Activated CD8-positive, alpha-beta memory T cell treated with anti-CD3 and anti-CD28 coated beads, Interleukin-2, amount 10 ng/mL, durations not matched to agents 7 days and 5 days (primary cell): ENCODE measurements around the gene SLC25A3. TPM values are rescaled to one million over a fixed set of nuclear protein-coding genes. Genes with fewer than 3 reads are reported as not detected.
A peak's percentile ranks its signal among the peaks of the same experiment; 100 is the strongest.
"Not testable (repeated sequence)": the region's sequence is repeated elsewhere in the genome, so short reads cannot be mapped to it uniquely, and the experiment has no call there.

Source experiments
- ATAC-seq: fragments of 150-1000 bp; cut with Tn5 transposase; one replicate; pipeline ENCODE4 v1.10.0; 2021; ENCODE audit warnings: moderate library complexity
- CTCF ChIA-PET: fragments of 350-600 bp; sonication (Branson Sonifier 250); formaldehyde crosslinking; loops from one replicate; lab custom pipeline; 2021; ENCODE audit warnings: antibody characterized with exemption; lab: Charles Lee
- DNase-seq: peaks from one replicate; pipeline ENCODE4 v3.0.0-alpha.2; 2020
- H3K27ac Mint-ChIP-seq: one replicate; pipeline ENCODE4 v1.8.0; 2021; ENCODE audit warnings: mild to moderate bottlenecking, mixed read lengths
- H3K27me3 Mint-ChIP-seq: one replicate; pipeline ENCODE4 v1.8.0; 2021; ENCODE audit warnings: mixed read lengths
- H3K36me3 Mint-ChIP-seq: one replicate; pipeline ENCODE4 v1.8.0; 2021; ENCODE audit warnings: mild to moderate bottlenecking, mixed read lengths
- H3K4me1 Mint-ChIP-seq: one replicate; pipeline ENCODE4 v1.8.0; 2021; ENCODE audit warnings: mixed read lengths
- H3K4me3 Mint-ChIP-seq: one replicate; pipeline ENCODE4 v1.8.0; 2021; ENCODE audit warnings: mild to moderate bottlenecking, moderate library complexity, mixed read lengths
- H3K9me3 Mint-ChIP-seq: one replicate; pipeline ENCODE4 v1.8.0; 2022; ENCODE audit warnings: low read depth, mixed read lengths
- total RNA-seq, 2 experiments: library from RNA; stranded (reverse); gene quantifications; one replicate each; pipeline ENCODE4 v1.2.3, GENCODE V29; 2021

Gene SLC25A3
- total RNA-seq, 2 experiments from 2014 or later: 360 to 485 TPM

DNA sequence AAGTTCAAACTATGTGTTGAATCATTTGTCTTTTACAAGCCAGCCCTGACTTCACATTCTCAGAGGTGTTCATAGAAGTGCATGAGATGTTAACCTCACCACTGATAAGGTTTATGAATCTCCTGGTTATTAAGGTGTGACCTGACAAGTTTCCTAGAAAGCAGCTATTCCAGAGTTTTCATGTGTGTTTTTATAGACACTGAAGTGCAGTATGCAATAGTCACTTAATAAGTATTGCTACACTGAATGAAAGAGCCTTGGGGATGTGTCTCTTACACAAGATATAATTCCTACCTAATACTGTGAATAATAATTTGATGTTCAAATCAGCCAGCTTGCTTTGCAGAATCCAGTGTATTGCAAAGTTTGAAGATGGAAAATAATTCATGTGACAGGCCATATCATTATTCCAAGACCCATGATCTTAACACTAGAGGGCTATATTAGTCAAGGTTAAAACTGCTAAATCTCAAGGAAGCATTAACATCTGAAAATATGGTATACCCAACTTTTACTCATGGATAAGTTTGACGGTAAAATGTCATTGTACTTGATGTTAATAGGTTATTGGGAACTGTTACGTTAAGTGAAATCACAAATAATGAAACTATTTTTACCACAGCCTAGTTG lies 13.0 kb downstream of the SLC25A3 start:
- Mint-ChIP-seq H3K27me3 (no peaks in the 10 kb centered on the region), H3K9me3 (no peaks in the 10 kb centered on the region), H3K27ac (no peak overlapping the region), H3K4me1 (peaks cover 5% of the 10 kb centered on the region), H3K36me3 (peaks cover 19% of the 10 kb centered on the region), H3K4me3 (no peak overlapping the region)
- CTCF ChIA-PET: interaction anchor here (0.6 to 1.3 kb wide), 6 partner anchors 10 to 61 kb away, joined by 3 to 6 read pairs (median 3); partner anchors contain the start of gene SLC25A3
- no peak for DNase-seq
- ATAC-seq: peak; percentile 20

- no peak for DNase-seq
- H3K27ac Mint-ChIP-seq: no peak overlapping the region
- H3K27me3 Mint-ChIP-seq: no peaks in the 10 kb centered on the region
- H3K36me3 Mint-ChIP-seq: peaks cover 5% of the 10 kb centered on the region
- no peak overlapping the region for H3K4me3 Mint-ChIP-seq
- no peak for ATAC-seq
- no peaks in the 10 kb centered on the region for H3K9me3 Mint-ChIP-seq
- CTCF ChIA-PET: interaction anchor here (1.0 to 1.1 kb wide), 2 partner anchors 20 to 43 kb away, joined by 3 read pairs; no protein-coding TSS in a partner anchor
- peaks cover 9% of the 10 kb centered on the region for H3K4me1 Mint-ChIP-seq
These were observed 17.1 kb downstream of the SLC25A3 start for GRCh38 chr12:98610596-98610995.

- peak; percentile 39 for ATAC-seq
- no peaks in the 10 kb centered on the region for H3K27me3 Mint-ChIP-seq
- H3K27ac Mint-ChIP-seq: peak overlapping the region; percentile 79
- no peaks in the 10 kb centered on the region for H3K9me3 Mint-ChIP-seq
- H3K4me3 Mint-ChIP-seq: no peak overlapping the region
- CTCF ChIA-PET: no interaction called here
- no peak for DNase-seq
- peaks cover 3% of the 10 kb centered on the region for H3K4me1 Mint-ChIP-seq
- peaks cover 8% of the 10 kb centered on the region for H3K36me3 Mint-ChIP-seq
These were observed 19.3 kb downstream of the SLC25A3 start for GRCh38 chr12:98612696-98613334.

- CTCF ChIA-PET: interaction anchor here (1.0 kb wide), 1 partner anchor 22 kb away, joined by 3 read pairs; no protein-coding TSS in a partner anchor
These were observed 25.5 kb downstream of the SLC25A3 start for GRCh38 chr12:98618952-98619351.

DNA sequence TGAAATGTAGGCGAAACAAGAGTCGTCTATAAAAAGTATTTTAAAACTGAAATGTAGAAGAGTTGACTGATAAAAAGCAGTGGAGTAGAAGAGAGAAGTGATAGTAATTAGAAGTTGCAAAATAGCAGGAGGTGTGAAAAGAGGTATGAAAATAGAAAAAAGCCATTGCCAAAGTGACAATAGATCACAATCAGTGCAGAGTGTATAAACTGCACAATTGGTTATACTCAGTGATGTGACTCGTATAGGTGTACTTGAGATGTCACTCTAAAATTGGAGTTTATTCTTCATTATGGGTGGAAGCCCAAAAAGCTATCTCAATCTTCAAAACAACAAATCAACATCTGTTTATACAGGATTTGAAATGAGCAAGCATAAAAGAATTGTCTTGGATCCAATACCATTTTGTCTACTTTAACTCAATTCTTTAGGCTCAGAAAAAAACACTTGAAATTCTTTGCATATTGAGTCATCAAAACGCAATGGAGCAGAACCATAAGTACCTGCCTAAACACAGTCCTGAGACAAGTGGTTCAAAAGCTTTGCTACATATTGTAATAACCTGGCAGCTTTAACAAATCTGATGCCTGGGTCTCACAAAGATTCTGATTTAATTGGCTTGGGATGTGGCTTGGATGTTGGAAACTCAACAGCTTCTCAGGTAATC lies 42.3 kb downstream of the SLC25A3 start:
- Mint-ChIP-seq H3K27me3 (no peaks in the 10 kb centered on the region), H3K27ac (no peak overlapping the region)
- CTCF ChIA-PET: no interaction called here

More at GRCh38 chr12:98618952-98619351, 25.5 kb downstream of the SLC25A3 start:
- Mint-ChIP-seq H3K4me1 (no peaks in the 10 kb centered on the region), H3K36me3 (peaks cover 4% of the 10 kb centered on the region), H3K27me3 (no peaks in the 10 kb centered on the region), H3K4me3 (no peak overlapping the region), H3K27ac (no peak overlapping the region), H3K9me3 (no peaks in the 10 kb centered on the region)
- no peak for ATAC-seq
- DNase-seq: no peak

GRCh38 chr12:98637068-98637467 lies 43.6 kb downstream of the SLC25A3 start:
- H3K4me1 Mint-ChIP-seq: peaks cover 28% of the 10 kb centered on the region
- CTCF ChIA-PET: no interaction called here
- DNase-seq (no peak), ATAC-seq (no peak)
- H3K27ac Mint-ChIP-seq: no peak overlapping the region
- no peak overlapping the region for H3K4me3 Mint-ChIP-seq
- peaks cover 31% of the 10 kb centered on the region for H3K36me3 Mint-ChIP-seq
- H3K9me3 Mint-ChIP-seq: no peaks in the 10 kb centered on the region
- no peaks in the 10 kb centered on the region for H3K27me3 Mint-ChIP-seq

More for the DNA sequence above, 42.3 kb downstream of the SLC25A3 start:
- Mint-ChIP-seq H3K4me3 (no peak overlapping the region), H3K4me1 (peaks cover 19% of the 10 kb centered on the region), H3K9me3 (no peaks in the 10 kb centered on the region), H3K36me3 (peaks cover 23% of the 10 kb centered on the region)
- no peak for DNase-seq
- ATAC-seq: no peak

DNA sequence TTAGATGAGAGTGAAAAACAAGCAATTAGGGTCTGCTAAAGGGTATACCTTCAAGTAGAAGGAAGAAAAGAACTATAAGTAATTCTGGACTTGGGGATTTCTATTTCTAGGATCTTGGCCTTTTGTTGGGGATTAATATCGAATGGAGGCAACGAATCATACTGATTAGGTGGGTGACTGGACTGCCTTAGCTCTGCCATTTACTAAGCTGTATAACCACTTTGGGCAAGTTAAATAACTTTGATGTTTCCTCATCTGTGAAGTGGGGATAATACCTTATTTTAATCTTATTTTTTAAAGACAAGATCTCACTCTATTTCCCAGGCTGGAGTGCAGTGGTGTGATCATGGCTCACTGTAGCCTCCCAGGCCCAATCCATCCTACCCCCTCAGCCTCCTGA lies 44.5 kb downstream of the SLC25A3 start:
- CTCF ChIA-PET: interaction anchor here (1.2 kb wide), 1 partner anchor 71 kb away, joined by 6 read pairs; no protein-coding TSS in a partner anchor
- Mint-ChIP-seq H3K9me3 (no peaks in the 10 kb centered on the region), H3K27me3 (no peaks in the 10 kb centered on the region), H3K4me1 (peaks cover 35% of the 10 kb centered on the region), H3K27ac (no peak overlapping the region), H3K36me3 (peaks cover 28% of the 10 kb centered on the region), H3K4me3 (no peak overlapping the region)
- no peak for DNase-seq
- ATAC-seq: no peak

DNA sequence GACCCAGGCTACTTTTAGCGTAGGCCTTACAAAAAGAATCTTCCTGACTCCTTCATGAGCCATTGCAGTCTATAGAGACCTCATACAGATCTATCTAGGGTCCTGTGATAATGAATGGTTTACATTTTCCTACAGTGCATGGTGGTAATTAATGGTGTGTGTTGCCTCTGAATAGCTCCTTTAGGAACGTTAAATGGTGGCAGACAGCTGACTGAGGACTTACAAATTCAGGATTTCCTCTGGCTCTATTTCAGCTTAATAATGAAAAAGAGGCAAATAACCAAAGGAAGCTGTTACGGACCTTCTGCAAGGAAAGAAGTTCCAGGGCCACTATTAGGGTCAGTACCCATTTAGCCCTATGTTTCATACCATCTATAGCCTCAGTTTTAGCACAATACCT lies 46.0 kb downstream of the SLC25A3 start:
- CTCF ChIA-PET: interaction anchor here (1.7 kb wide), 1 partner anchor 72 kb away, joined by 4 read pairs; no protein-coding TSS in a partner anchor
- peaks cover 40% of the 10 kb centered on the region for H3K4me1 Mint-ChIP-seq

GRCh38 chr12:98642801-98643200 lies 49.3 kb downstream of the SLC25A3 start:
- Mint-ChIP-seq H3K4me1 (peaks cover 35% of the 10 kb centered on the region), H3K4me3 (peak overlapping the region; percentile 92), H3K36me3 (peaks cover 17% of the 10 kb centered on the region), H3K27ac (peak overlapping the region; percentile 57)
- DNase-seq, ATAC-seq, H3K9me3 Mint-ChIP-seq, H3K27me3 Mint-ChIP-seq: not testable (repeated sequence)
- CTCF ChIA-PET: interaction anchor here (1.6 kb wide), 1 partner anchor 12 kb away, joined by 3 read pairs; no protein-coding TSS in a partner anchor

More for the DNA sequence above, 46.0 kb downstream of the SLC25A3 start:
- ATAC-seq: no peak
- Mint-ChIP-seq H3K9me3 (no peaks in the 10 kb centered on the region), H3K4me3 (no peak overlapping the region), H3K36me3 (peaks cover 20% of the 10 kb centered on the region), H3K27me3 (no peaks in the 10 kb centered on the region), H3K27ac (no peak overlapping the region)
- no peak for DNase-seq

DNA sequence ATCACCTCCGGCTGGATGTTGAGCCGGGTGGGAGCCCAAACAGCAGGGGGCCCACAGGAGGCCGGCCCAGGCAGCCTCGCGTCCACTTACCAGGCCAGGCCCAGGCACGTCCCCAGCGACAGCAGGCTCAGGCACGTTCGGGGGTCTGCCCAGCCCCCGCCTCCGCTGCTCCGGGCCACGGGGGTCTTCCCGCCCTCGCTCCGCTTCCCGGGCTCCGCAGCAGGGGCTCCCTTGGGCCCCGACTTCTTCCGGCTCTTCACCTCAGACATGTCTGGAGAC lies 50.9 kb downstream of the SLC25A3 start:
- H3K9me3 Mint-ChIP-seq: no peaks in the 10 kb centered on the region
- H3K4me1 Mint-ChIP-seq: peaks cover 37% of the 10 kb centered on the region
- CTCF ChIA-PET: interaction anchor here (0.7 to 1.6 kb wide), 8 partner anchors 8 to 153 kb away, joined by 3 to 6 read pairs (median 3); no protein-coding TSS in a partner anchor
- H3K27me3 Mint-ChIP-seq: no peaks in the 10 kb centered on the region
- H3K4me3 Mint-ChIP-seq: peak overlapping the region; percentile 92
- no peak for DNase-seq
- peak; percentile 20 for ATAC-seq
- H3K36me3 Mint-ChIP-seq: peaks cover 26% of the 10 kb centered on the region
- peak overlapping the region; percentile 92 for H3K27ac Mint-ChIP-seq

DNA sequence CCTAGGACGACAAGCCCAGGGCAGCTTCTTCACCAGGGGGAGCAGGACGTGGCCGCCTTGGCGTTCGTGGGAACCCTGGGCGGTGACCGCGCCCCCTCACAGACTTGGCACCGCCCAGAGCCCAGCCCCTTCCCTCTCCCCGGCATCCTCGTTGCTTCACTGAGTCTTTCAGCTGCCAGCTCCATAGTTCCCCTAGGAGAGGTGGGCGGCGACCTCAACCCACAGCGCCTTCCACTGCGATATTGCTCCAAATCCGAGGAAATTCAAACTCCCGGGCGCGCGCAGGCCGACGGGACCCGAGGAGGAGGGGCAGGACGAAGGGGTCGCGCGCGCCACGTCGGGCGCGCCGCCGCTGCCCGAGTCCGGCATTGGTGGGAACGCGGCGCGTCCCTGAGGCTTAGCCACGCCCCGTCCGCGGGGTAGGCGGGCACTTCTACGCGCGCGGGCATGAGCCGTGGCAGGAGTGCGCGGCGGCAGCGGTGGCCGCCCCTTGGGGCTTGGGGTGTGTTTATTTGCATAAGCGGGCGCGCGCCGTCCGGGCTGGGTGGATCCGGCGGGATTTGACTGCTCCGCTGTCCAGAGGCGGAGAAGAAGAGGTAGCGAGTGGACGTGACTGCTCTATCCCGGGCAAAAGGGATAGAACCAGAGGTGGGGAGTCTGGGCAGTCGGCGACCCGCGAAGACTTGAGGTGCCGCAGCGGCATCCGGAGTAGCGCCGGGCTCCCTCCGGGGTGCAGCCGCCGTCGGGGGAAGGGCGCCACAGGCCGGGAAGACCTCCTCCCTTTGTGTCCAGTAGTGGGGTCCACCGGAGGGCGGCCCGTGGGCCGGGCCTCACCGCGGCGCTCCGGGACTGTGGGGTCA lies 51.5 kb downstream of the SLC25A3 start, which contains the start of the genes APAF1 and IKBIP:
TSS of gene APAF1 (plus strand) at position 579 of the 860 bp plus-strand sequence. CDS start 3,070 bp downstream, outside the sequence.
TSS of gene IKBIP (minus strand) at position 77 of the 860 bp plus-strand sequence. CDS start 87 bp downstream, outside the sequence.
- H3K27me3 Mint-ChIP-seq: no peaks in the 10 kb centered on the region
- peaks cover 30% of the 10 kb centered on the region for H3K36me3 Mint-ChIP-seq
- H3K4me1 Mint-ChIP-seq: peaks cover 37% of the 10 kb centered on the region
- H3K9me3 Mint-ChIP-seq: no peaks in the 10 kb centered on the region
- peak within 1 kb of the TSS; percentile 92 for H3K4me3 Mint-ChIP-seq
- ATAC-seq (peak; percentile 89), DNase-seq (peak; percentile 97)
- peak within 1 kb of the TSS; percentile 92 for H3K27ac Mint-ChIP-seq
- CTCF ChIA-PET: interaction anchor here (0.7 to 1.6 kb wide), 8 partner anchors 7 to 154 kb away, joined by 3 to 6 read pairs (median 3); no protein-coding TSS in a partner anchor

DNA sequence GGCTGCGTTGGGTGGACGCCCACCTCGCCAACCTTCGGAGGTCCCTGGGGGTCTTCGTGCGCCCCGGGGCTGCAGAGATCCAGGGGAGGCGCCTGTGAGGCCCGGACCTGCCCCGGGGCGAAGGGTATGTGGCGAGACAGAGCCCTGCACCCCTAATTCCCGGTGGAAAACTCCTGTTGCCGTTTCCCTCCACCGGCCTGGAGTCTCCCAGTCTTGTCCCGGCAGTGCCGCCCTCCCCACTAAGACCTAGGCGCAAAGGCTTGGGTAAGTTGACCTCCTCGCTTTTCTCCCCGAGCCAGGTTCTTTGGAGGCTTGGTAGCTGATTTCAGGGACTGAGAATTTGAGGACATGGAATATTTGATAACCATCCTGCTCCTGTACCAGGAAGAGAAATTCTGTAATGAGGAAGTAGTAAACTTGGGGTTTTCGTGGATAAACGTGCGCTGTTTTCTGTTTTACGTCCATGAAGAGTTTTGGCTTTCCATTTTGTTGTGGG lies 52.1 kb downstream of the SLC25A3 start:
- H3K27me3 Mint-ChIP-seq: no peaks in the 10 kb centered on the region
- CTCF ChIA-PET: interaction anchor here (0.9 to 1.4 kb wide), 2 partner anchors 79 to 351 kb away, joined by 3 to 7 read pairs; no protein-coding TSS in a partner anchor
- peaks cover 36% of the 10 kb centered on the region for H3K4me1 Mint-ChIP-seq
- ATAC-seq: no peak
- H3K4me3 Mint-ChIP-seq: peak overlapping the region; percentile 92
- H3K9me3 Mint-ChIP-seq: no peaks in the 10 kb centered on the region
- no peak for DNase-seq
- H3K36me3 Mint-ChIP-seq: peaks cover 33% of the 10 kb centered on the region
- H3K27ac Mint-ChIP-seq: peak overlapping the region; percentile 87
